NCI-H1105 (cell line): Measurements from ENCODE around the gene HNRNPF.

Experiments used
- DNase-seq: peaks from one replicate; lab custom pipeline; 2025; lab: John Stamatoyannopoulos, UW

Gene HNRNPF

GRCh38 chr10:43376828-43377423 lies 32.1 kb downstream of the HNRNPF start:
- no peak for DNase-seq

GRCh38 chr10:43376046-43376635 lies 32.8 kb downstream of the HNRNPF start:
- DNase-seq = no peak

DNA sequence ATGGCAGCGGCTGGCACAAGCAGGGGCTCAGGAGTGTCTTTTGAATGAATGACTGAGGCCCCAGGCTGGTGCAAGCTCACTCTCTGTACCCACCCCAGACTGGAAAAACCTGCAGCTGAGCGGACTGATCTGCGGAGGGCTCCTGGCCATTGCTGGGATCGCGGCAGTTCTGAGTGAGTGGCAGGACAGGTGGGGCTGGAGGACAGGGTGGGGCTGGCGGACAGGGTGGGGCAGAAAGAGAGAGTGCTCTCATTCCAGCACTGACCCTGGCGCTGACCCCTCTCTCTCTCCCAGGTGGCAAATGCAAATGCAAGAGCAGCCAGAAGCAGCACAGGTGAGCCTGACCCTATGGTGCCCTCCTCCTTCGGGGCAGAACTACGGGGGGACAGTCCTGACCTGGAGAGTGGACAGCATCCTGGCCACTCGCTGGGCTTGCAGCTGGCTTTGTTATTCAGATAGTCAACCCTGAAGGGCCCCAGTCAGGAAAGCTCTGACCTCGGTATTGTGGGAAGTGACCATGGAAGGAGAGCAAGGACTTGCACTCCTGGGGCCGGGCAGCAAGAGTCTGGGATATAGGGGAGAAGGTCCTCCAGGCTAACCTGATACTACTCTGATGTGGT lies 33.5 kb downstream of the HNRNPF start:
- no peak for DNase-seq

- DNase-seq = no peak
Measured at GRCh38 chr10:43374194-43374593, 34.8 kb downstream of the HNRNPF start.

DNA sequence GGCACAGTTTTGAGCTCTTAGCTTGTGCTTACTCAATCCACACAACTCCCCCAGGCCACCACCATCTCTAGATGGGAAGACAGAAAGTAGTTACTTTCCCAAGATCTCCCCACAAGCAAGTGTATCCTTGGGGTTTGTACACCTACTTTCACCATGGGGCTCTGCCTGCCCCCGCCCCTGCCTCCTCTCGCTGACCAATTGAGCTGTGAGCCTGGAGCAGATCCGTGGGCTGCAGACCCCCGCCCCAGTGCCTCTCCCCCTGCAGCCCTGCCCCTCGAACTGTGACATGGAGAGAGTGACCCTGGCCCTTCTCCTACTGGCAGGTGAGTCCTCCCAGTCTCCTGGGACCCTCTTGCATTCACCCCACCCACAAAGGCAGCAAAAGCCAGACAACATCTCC lies 35.5 kb downstream of the HNRNPF start:
- DNase-seq = no peak

GRCh38 chr10:43372765-43373361 lies 36.1 kb downstream of the HNRNPF start:
- no peak for DNase-seq

GRCh38 chr10:43371418-43371817 lies 37.6 kb downstream of the HNRNPF start, which contains the start of gene FXYD4:
TSS of gene FXYD4 (plus strand) at chr10:43371636. CDS start at chr10:43373747, 2,111 bp downstream.
- DNase-seq = no peak

GRCh38 chr10:43370671-43371215 lies 38.2 kb downstream of the HNRNPF start:
- DNase-seq = no peak

DNA sequence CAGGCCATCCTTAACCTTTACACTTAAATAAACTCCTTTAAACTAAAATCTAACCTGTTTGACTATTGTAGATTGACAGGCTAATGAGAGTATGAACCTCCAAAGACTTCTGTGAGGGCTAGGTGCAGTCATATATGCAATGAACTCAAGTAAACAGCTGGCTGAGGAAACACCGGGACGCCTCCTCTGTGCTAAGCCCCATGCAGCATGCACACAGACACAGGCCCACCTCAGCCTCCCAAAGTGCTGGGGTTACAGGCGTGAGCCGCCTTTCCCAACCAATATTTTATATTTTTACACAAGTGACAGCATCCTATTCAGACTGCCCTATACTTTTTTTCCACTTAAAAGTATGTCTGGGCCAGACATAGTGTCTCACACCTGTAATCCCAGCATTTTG lies 39.1 kb downstream of the HNRNPF start:
- no peak for DNase-seq

GRCh38 chr10:43365001-43365400 lies 44.0 kb downstream of the HNRNPF start:
- DNase-seq = no peak

DNA sequence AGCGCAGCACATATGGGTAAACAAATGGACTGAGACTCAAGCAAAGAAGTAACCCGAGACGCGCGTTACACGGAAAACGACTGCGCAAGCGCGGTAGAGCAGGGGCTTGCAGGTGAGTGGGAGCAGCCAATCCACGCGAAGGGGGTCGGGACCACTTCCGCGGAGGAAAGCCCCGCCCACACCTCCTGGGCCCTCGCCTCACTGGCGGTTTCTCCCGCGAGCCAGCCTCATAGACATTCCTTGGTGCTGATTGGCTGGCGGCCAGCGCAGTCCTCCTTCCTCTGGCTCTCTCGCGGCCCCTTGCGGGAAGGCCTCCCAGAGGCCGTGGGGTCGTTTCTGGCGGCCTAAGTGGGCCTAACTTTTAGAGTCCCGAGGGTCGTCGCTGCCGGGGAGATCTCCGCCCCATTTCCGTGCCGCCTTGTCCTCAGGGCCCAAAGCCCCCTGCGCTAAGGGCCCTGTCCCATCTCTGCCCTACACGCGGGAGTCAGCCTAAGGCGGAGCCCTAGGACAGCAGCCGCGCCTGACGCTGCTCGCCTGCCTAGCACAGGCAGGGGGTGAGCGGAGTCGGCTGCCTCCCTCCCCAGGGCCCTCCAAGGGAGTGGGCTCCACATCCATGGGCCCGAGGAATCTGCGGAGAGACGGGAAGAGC lies 46.7 kb downstream of the HNRNPF start:
- DNase-seq = peak; percentile 12

DNA sequence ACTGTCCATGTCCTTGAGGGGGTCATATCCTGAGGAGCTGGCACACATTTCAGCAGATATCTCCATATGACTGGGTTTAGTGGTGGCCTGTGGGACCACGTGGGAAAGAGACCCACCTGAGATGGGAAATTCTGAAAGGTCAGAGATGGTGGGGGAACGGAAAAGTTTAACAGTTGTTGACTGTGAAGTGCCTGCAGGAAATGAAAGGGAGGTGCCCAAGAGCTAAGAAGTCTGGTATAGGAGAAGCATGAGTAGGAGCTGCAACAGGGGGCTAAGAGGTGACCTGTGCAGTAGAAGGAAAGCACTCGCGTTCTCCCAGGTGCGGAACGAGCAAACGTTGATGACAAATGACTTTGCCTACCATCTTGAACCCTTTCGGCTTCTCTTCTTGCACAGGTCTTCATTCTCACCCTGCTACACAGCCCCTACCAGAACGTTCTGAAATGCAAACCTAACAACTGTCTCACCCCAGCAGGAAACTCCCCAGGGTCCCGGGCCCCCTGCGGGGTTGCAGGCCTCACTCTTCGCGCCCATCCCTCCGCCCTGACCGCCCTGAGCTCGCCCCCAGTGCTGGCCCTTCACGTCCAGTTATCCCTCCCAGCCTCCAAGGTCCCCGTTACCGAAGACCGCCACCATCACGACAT lies 47.3 kb downstream of the HNRNPF start:
- DNase-seq = no peak

DNA sequence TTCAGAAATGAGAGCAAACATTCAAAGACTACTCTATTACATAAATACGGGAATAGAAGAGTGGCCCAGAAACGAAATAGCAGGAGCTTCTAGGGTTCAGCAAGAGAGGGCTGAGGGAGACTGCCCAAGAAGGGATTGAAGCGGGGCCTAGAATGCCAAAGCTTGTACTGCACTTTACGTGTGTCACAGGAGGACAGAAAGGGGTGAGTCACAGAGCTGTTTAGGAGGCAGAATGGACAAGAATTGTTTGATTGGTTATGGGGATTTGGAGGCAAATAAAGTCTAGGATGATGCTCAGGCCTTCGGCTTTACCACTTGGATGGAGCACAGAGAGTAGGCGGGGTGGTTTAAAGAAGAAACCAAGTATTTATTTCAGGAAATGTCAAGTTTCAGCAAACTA lies 48.9 kb downstream of the HNRNPF start:
- DNase-seq = no peak

DNA sequence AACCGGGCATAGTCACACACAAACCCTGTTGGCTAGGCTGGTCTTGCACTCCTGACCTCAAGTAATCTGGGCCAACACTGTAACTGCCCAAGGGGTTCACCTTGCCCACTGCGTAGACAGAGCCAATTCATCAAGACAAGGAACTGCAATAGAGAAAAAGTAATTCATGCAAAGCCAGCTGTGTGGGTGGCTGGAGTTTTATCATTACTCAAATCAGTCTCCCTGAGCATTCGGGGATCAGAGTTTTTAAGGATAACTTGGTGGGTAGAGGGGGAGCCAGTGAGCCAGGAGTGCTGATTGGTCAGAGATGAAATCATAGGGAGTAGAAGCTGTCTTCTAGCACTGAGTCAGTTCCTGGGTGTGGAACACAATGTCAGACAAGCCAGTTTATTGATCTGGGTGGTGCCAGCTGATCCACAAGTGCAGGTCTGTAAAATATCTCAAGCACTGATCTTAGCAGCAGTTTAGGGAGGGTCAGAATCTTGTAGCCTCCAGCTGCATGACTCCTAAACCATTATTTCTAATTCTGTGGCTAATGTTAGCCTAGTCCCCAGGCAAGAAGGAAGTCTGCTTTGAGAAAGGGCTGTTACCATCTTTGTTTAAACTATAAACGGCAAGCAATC lies 53.1 kb downstream of the HNRNPF start:
- no peak for DNase-seq

GRCh38 chr10:43354879-43355380 lies 54.1 kb downstream of the HNRNPF start:
- no peak for DNase-seq

DNA sequence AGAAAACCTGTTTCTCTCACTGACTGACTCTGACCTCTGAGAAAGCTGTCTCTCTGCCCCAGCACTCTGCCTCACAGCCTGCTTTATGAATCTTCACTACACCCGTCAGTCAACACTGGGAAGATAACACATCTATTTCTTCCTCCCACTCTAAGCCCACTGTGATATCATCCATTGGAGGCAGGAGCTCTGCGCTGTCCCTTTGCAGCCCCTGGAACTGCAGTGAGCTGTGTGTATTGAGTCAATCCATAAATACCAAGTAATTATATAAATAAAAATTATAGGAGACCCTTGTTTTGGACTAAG lies 54.7 kb downstream of the HNRNPF start:
- no peak for DNase-seq

GRCh38 chr10:43353495-43354329 lies 55.3 kb downstream of the HNRNPF start:
- no peak for DNase-seq

DNA sequence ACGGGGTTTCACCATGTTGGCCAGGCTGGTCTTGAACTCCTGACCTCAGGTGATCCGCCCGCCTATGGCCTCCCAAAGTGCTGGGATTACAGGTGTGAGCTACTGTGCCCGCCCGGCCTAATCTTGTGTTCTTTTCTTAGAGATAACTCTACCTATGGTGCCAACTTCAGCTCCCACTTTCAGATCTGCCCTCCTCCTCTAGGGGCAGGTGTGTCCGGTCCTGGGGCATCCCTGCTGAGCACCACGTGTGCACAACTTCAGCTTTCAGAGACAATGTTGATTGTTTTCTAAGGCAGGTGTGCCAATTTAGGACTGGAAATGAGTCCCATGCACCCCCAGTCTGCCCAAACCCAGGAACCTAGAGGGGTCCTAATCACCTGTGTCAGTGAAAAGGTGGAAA lies 56.0 kb downstream of the HNRNPF start:
- no peak for DNase-seq

DNA sequence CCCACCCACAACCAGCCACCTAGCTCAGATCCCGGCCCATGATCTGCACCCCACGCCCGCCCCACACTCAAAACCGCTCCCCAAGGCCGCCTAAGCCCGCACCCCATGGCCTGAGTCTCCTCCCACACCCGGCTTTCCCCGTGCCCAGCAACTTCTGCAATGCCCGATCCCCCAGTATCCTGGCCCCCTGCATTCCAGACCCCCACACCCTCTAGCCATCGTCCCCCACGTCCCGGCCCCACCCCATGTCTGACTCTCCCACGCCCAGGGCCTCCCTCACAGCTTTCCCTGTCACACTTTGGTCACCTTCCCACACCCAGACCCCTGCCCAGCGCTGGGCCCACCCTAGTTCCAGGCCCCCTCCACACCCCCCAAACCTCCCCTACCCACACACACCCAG lies 57.7 kb downstream of the HNRNPF start:
- no peak for DNase-seq

GRCh38 chr10:43350686-43351085 lies 58.3 kb downstream of the HNRNPF start:
- DNase-seq = no peak

DNA sequence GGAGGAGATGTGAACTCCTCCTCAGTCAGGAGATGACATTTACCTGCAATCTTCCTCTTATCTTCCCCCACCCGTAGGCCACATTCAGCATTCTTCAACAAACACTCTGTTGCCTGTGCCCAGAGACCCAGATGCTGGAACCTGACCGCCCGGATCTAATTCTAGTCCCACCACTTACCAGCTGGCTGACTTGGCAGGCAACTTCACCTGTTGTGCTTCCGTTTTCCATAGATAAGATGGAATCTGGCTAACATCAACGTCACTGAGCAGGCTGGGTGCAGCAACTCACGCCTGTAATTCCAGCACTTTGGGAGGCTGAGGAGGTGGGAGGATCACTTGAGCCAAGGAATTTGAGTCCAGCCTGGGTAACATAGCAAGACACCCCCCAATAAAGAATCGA lies 58.8 kb downstream of the HNRNPF start:
- DNase-seq = no peak
